ENCODE measurements around the gene SCRN1. TPM values are rescaled to one million over a fixed set of nuclear protein-coding genes. Genes with fewer than 3 reads are reported as not detected.
"Not testable (repeated sequence)": the region's sequence is repeated elsewhere in the genome, so short reads cannot be mapped to it uniquely, and the experiment has no call there.

The SCRN1 gene
- total RNA-seq, 2 donors from 2014 or later, result 20.4 to 30.4 TPM

- TF ChIP-seq POLR2A (IDR thresholded peaks at IDR 0.05) (no peak), CTCF (IDR thresholded peaks at IDR 0.05) (no peak)
- Histone ChIP-seq H3K36me3 (replicated peaks in 1 of 2; ENCODE audit: insufficient read depth in 1 of 2, low read depth in 2 of 2) (no peaks in the 10 kb centered on the region), H3K4me1 (peaks cover 14% of the 10 kb centered on the region), H3K27me3 (no peaks in the 10 kb centered on the region), H3K9me3 (no peaks in the 10 kb centered on the region), H3K4me3 (no peak overlapping the region), H3K27ac (no peak overlapping the region)
- no peak for ATAC-seq
- no peak for DNase-seq
- intact Hi-C loops (cut with DNase I), result no loop called here
- 73 to 77% methylated on average over 2 of the region's 2 CpGs for WGBS, 2 donors
Measured at GRCh38 chr7:29969738-29970137, 19.9 kb downstream of the SCRN1 start.

GRCh38 chr7:29968683-29969395, 20.8 kb downstream of the SCRN1 start:
- no peak for DNase-seq
- Histone ChIP-seq H3K4me3 (no peak overlapping the region), H3K27ac (no peak overlapping the region), H3K27me3 (no peaks in the 10 kb centered on the region), H3K4me1 (peaks cover 14% of the 10 kb centered on the region), H3K36me3 (replicated peaks in 1 of 2; ENCODE audit: insufficient read depth in 1 of 2, low read depth in 2 of 2) (no peaks in the 10 kb centered on the region), H3K9me3 (no peaks in the 10 kb centered on the region)
- no peak for ATAC-seq
- 93 to 94% methylated on average over 12 of the region's 12 CpGs for WGBS, 2 donors
- intact Hi-C loops (cut with DNase I), result no loop called here
- TF ChIP-seq CTCF (IDR thresholded peaks at IDR 0.05), result no peak
- no peak for TF ChIP-seq POLR2A (IDR thresholded peaks at IDR 0.05)

GRCh38 chr7:29965030-29965429, 24.6 kb downstream of the SCRN1 start:
- TF ChIP-seq POLR2A (IDR thresholded peaks at IDR 0.05), result no peak
- TF ChIP-seq CTCF (IDR thresholded peaks at IDR 0.05), result no peak
- H3K4me3 ChIP-seq, result no peak overlapping the region
- intact Hi-C loops (cut with DNase I), result no loop called here
- no peaks in the 10 kb centered on the region for H3K9me3 ChIP-seq
- DNase-seq, result no peak
- H3K36me3 ChIP-seq (replicated peaks in 1 of 2; ENCODE audit: insufficient read depth in 1 of 2, low read depth in 2 of 2), result no peaks in the 10 kb centered on the region
- no peak for ATAC-seq
- no peak overlapping the region for H3K27ac ChIP-seq
- no peaks in the 10 kb centered on the region for H3K27me3 ChIP-seq
- WGBS, 2 donors, result 76 to 85% methylated on average over 3 of the region's 3 CpGs
- H3K4me1 ChIP-seq, result peaks cover 5% of the 10 kb centered on the region

GRCh38 chr7:29962035-29962434, 27.6 kb downstream of the SCRN1 start:
- DNase-seq (no peak), ATAC-seq (no peak)
- no peaks in the 10 kb centered on the region for H3K36me3 ChIP-seq (replicated peaks in 1 of 2; ENCODE audit: insufficient read depth in 1 of 2, low read depth in 2 of 2)
- no peak overlapping the region for H3K4me3 ChIP-seq
- no peaks in the 10 kb centered on the region for H3K27me3 ChIP-seq
- intact Hi-C loops (cut with DNase I), result no loop called here
- no peaks in the 10 kb centered on the region for H3K4me1 ChIP-seq
- 89 to 100% methylated on average over 1 of the region's 1 CpG for WGBS, 2 donors
- TF ChIP-seq POLR2A (IDR thresholded peaks at IDR 0.05) (no peak), CTCF (IDR thresholded peaks at IDR 0.05) (no peak)
- no peaks in the 10 kb centered on the region for H3K9me3 ChIP-seq
- H3K27ac ChIP-seq, result no peak overlapping the region

- H3K36me3 ChIP-seq (replicated peaks in 1 of 2; ENCODE audit: insufficient read depth in 1 of 2, low read depth in 2 of 2); H3K4me1 ChIP-seq; H3K27ac ChIP-seq; ATAC-seq; H3K9me3 ChIP-seq; intact Hi-C loops (cut with DNase I); H3K4me3 ChIP-seq; DNase-seq; H3K27me3 ChIP-seq: not testable (repeated sequence)
- 94 to 95% methylated on average over 4 to 9 of the region's 19 CpGs for WGBS, 2 donors
Measured at GRCh38 chr7:29961611-29962010, 28.0 kb downstream of the SCRN1 start.
